K562 (cell line): ENCODE data around the gene PNMA8A. TPM values are rescaled to one million over a fixed set of nuclear protein-coding genes. Genes with fewer than 3 reads are reported as not detected.

Experiments used
- ATAC-seq: fragments of 200-7000 bp; cut with Tn5 transposase; 3 replicates; pipeline ENCODE4 v1.9.1; 2020; ENCODE audit warnings: moderate library complexity
- BruUV-seq: library from RNA; stranded (reverse); fragments of 400-500 nt; replicated peaks from 2 replicates; lab custom pipeline; 2021; lab: Mats Ljungman, UMichigan
- CTCF ChIA-PET: fragments of 300-600 bp; formaldehyde crosslinking; extraction: SDS; loops from one replicate; lab custom pipeline; 2021; ENCODE audit warnings: low intra/inter-chr PET ratio; lab: Yijun Ruan, JAX
- POLR2A ChIA-PET: fragments of 300-600, 350-650 bp; sonication (Branson Sonifier 250); formaldehyde crosslinking; extraction: SDS; loops from one replicate; lab custom pipeline; 2021; ENCODE audit warnings: antibody characterized with exemption, inconsistent platforms; lab: Yijun Ruan, JAX
- DNase-seq, 4 experiments: peaks; one replicate each; pipeline versions ENCODE4 v3.0.0 to v3.0.0-alpha.2; 2011 to 2018; ENCODE audit warnings: low spot score in 3 of 4, mixed read lengths in 3 of 4; ENCODE audit errors: extremely low read depth in 1 of 4
- FAIRE-seq: peaks from 2 replicates; lab custom pipeline; 2011; peaks lifted over from hg19 to GRCh38; lab: Jason Lieb, UNC
- H2AFZ ChIP-seq: 2 replicates; pipeline ENCODE4 v1.6.0; 2011; ENCODE audit warnings: low read depth, low read length, control low read depth, inconsistent platforms
- H3K27ac ChIP-seq: fragments of 200-600 bp; 3 replicates; pipeline ENCODE4 v1.8.0; 2011; ENCODE audit warnings: low read depth, mild to moderate bottlenecking, control low read depth, inconsistent platforms, low read length, moderate library complexity, mixed read lengths; ENCODE audit errors: extremely low read depth
- H3K27me3 ChIP-seq, 2 experiments: fragments of 300-600 bp in 1 of 2; 2 replicates in 1 of 2; 3 replicates in 1 of 2; pipeline versions ENCODE4 v1.6.0 to v1.8.0; 2011; ENCODE audit warnings: inconsistent platforms in 2 of 2, low read length in 2 of 2, mild to moderate bottlenecking in 1 of 2, mixed read lengths in 1 of 2, moderate library complexity in 1 of 2; ENCODE audit not compliant: control insufficient read depth in 2 of 2, insufficient read depth in 2 of 2
- H3K36me3 ChIP-seq: fragments of 300-600 bp; 3 replicates; pipeline ENCODE4 v1.8.0; 2011; ENCODE audit warnings: mild to moderate bottlenecking, low read length, inconsistent platforms; ENCODE audit not compliant: control insufficient read depth, insufficient read depth
- H3K4me1 ChIP-seq, 2 experiments: fragments of 200-600 bp in 1 of 2; replicated peaks in 1 of 2; 2 replicates in 1 of 2; 3 replicates in 1 of 2; pipeline versions ENCODE4 v1.5.1 to v1.8.0; 2011; ENCODE audit warnings: inconsistent platforms in 2 of 2, low read length in 2 of 2, mild to moderate bottlenecking in 1 of 2, mixed read lengths in 1 of 2, moderate library complexity in 1 of 2; ENCODE audit not compliant: control insufficient read depth in 2 of 2, insufficient read depth in 2 of 2
- H3K4me2 ChIP-seq: 2 replicates; pipeline ENCODE4 v1.6.1; 2011; ENCODE audit warnings: low read length, control low read depth, inconsistent platforms, mixed read lengths; ENCODE audit not compliant: insufficient read depth
- H3K4me3 ChIP-seq: fragments of 200-600 bp; sonication (generic), shearing (Covaris generic); 2 replicates; pipeline ENCODE4 v1.5.1; 2016; ENCODE audit warnings: control low read depth, inconsistent platforms
- H3K79me2 ChIP-seq: fragments of 200-600 bp; 3 replicates; pipeline ENCODE4 v1.8.0; 2011; ENCODE audit warnings: low read length, inconsistent platforms; ENCODE audit not compliant: control insufficient read depth, insufficient read depth
- H3K9ac ChIP-seq, 2 experiments: 2 replicates each; pipeline versions ENCODE4 v1.6.0 to v1.6.1; 2011; ENCODE audit warnings: low read depth in 2 of 2, low read length in 2 of 2, control low read depth in 1 of 2, inconsistent platforms in 1 of 2, mild to moderate bottlenecking in 1 of 2, mixed read lengths in 1 of 2; ENCODE audit not compliant: insufficient read depth in 1 of 2
- H3K9me1 ChIP-seq: one replicate; pipeline ENCODE4 v1.6.0; 2011; ENCODE audit warnings: inconsistent platforms, mild to moderate bottlenecking, low read length, moderate library complexity; ENCODE audit not compliant: control insufficient read depth, insufficient read depth
- H3K9me3 ChIP-seq: replicated peaks from 2 replicates; pipeline ENCODE4 v1.5.1; 2011; ENCODE audit warnings: low read depth, low read length, inconsistent platforms; ENCODE audit not compliant: control insufficient read depth, insufficient read depth
- H4K20me1 ChIP-seq: replicated peaks from 2 replicates; pipeline ENCODE4 v1.6.1; 2011; ENCODE audit warnings: low read length, inconsistent platforms, mixed read lengths; ENCODE audit not compliant: control insufficient read depth, insufficient read depth
- FOXA1 ChIP-seq: fragments of 450-650 bp; IDR thresholded peaks from 2 replicates; pipeline ENCODE4 v1.6.1; 2016; ENCODE audit warnings: mild to moderate bottlenecking, borderline replicate concordance
- GATAD2A ChIP-seq: fragments of 450-650 bp; IDR thresholded peaks from 2 replicates; pipeline ENCODE4 v1.6.1; 2017
- KDM1A ChIP-seq, 2 experiments: fragments of 450-650 bp; IDR thresholded peaks; 2 replicates each; pipeline ENCODE4 v1.6.1; 2016; ENCODE audit warnings: mild to moderate bottlenecking in 2 of 2
- MED1 ChIP-seq: sonication (generic); formaldehyde crosslinking; IDR thresholded peaks from 2 replicates; pipeline ENCODE4 v1.8.1; 2023; ENCODE audit warnings: missing genetic modification reagents, borderline replicate concordance
- NCOA2 ChIP-seq, 2 experiments: fragments of 450-650 bp; IDR thresholded peaks; 2 replicates each; pipeline ENCODE4 v1.6.1; 2018; ENCODE audit warnings: mild to moderate bottlenecking in 2 of 2, moderate library complexity in 1 of 2; ENCODE audit not compliant: partially characterized antibody in 2 of 2
- SRSF1 ChIP-seq: fragments of 200-400 bp; formaldehyde crosslinking; IDR thresholded peaks from 2 replicates; pipeline ENCODE4 v1.6.1; 2017; ENCODE audit warnings: mild to moderate bottlenecking, low read depth, low read length, moderate library complexity
- ZNF146 ChIP-seq: IDR thresholded peaks from one replicate; pipeline ENCODE4 v1.6.1; 2018; ENCODE audit warnings: missing compliant biosample characterization; ENCODE audit not compliant: unreplicated experiment
- ZNF398 ChIP-seq: fragments of 250-450 bp; sonication (Bioruptor Pico); IDR thresholded peaks from 2 replicates; pipeline ENCODE4 v1.8.0; 2021; ENCODE audit warnings: moderate library complexity, mild to moderate bottlenecking, inconsistent platforms
- WGBS: fragments of 100-300 bp; shearing (Covaris generic); methylation state at CpG from one replicate; pipeline ENCODE4 v1.1.6; 2016; ENCODE audit warnings: low coverage, mixed read lengths; ENCODE audit not compliant: insufficient coverage; ENCODE audit errors: missing lambda C conversion rate; 5-methylcytosine and 5-hydroxymethylcytosine counted together
- in situ Hi-C: fragments of 300-500 bp; cut with MboI; formaldehyde crosslinking; loops from 4 replicates; pipeline ENCODE4 v1.15.0; 2018; ENCODE audit warnings: inconsistent platforms, mixed read lengths
- intact Hi-C: fragments of 100-400 bp; cut with micrococcal nuclease; formaldehyde crosslinking; loops from 2 replicates; pipeline ENCODE4 v1.14.2; 2022
- polyA plus RNA-seq, 8 experiments: library from polyadenylated mRNA; depleted of rRNA in 4 of 8; stranded (reverse) in 5 of 8; unstranded in 3 of 8; fragments of >200 nt; fragmentation: Nextera tagmentation in 2 of 8; fragmentation: Illumina TruSeq in 1 of 8; extraction: Ambion mirVana in 2 of 8; extraction: Trizol in 1 of 8; gene quantifications; 2 replicates each; pipeline versions ENCODE4 v1.2.1 to v1.2.3, GENCODE V29; 2011 to 2014; ENCODE audit warnings: inconsistent platforms in 1 of 8, missing spikeins in 1 of 8
- total RNA-seq, 7 experiments: library from RNA; depleted of rRNA in 6 of 7; stranded (reverse); fragments of >200 nt in 6 of 7; fragmentation: Illumina TruSeq in 2 of 7; extraction: Trizol in 2 of 7; gene quantifications; 2 replicates each; pipeline versions ENCODE4 v1.2.1 to v1.2.3, GENCODE V29; 2011 to 2021; ENCODE audit warnings: low replicate concordance in 1 of 7
- TF ChIP-seq, protein P1 (sequence below), 2 experiments: fragments of 250-450 bp in 1 of 2; fragments of 450-650 bp in 1 of 2; sonication (Bioruptor Pico) in 1 of 2; IDR thresholded peaks; 2 replicates each; pipeline versions ENCODE4 v1.6.1 to v1.8.0; 2016 to 2021; ENCODE audit warnings: mild to moderate bottlenecking in 2 of 2, moderate library complexity in 2 of 2, missing compliant biosample characterization in 1 of 2, missing genetic modification characterization in 1 of 2

Gene PNMA8A
- total and polyA plus RNA-seq, 9 of the 15 experiments (the other 6 are each of a cell fraction or from before 2014, with no cell fraction given) = 6.6 to 23.8 (median 14.9) TPM

DNA sequence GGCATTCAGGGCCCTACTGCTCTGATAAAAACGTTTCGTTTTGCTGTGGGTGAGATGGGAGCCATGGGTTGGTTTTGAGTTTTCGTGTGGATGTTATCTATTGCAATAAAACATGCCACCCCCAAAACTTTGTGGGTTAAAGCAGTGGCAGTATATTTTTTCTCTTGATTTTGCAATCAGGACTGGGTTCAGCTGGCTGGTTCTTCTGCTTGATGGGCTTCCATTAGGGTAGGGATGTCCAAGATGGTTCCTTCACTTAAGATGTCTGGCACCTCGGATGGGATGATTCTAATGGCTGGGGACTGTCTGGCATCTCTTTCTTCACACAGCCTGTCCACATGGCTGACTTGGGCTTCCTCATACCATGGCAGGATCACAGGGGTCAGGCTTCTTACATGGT, 39.9 kb upstream of the PNMA8A start:
- ChIA-PET POLR2A (interaction anchor here (0.6 kb wide), 1 partner anchor 469 kb away, joined by 3 read pairs; no protein-coding TSS in a partner anchor), CTCF (interaction anchor here (1.4 to 5.7 kb wide), 3 partner anchors 23 to 115 kb away, joined by 3 to 115 read pairs (median 37); no protein-coding TSS in a partner anchor)
- H3K4me3 ChIP-seq = no peak overlapping the region
- no peak for DNase-seq
- H3K36me3 ChIP-seq = no peaks in the 10 kb centered on the region
- no peak overlapping the region for H2AFZ ChIP-seq
- intact Hi-C loops = no loop called here
- no peaks in the 10 kb centered on the region for H4K20me1 ChIP-seq
- no TSS peak for BruUV-seq
- H3K4me2 ChIP-seq = no peak overlapping the region
- no peaks in the 10 kb centered on the region for H3K9me1 ChIP-seq
- no peak overlapping the region for H3K27ac ChIP-seq
- H3K27me3 ChIP-seq = peaks cover 9 to 22% of the 10 kb centered on the region in 2 experiments; a peak in 3 of 5 replicates
- in situ Hi-C loops = loop anchor here (5.0 kb wide), 1 partner anchor 229 kb away; no protein-coding TSS in a partner anchor
- H3K9ac ChIP-seq = no peak overlapping the region
- 3% methylated on average over 4 of the region's 4 CpGs for WGBS
- peaks cover 0 to 8% of the 10 kb centered on the region in 2 experiments; a peak in 3 of 5 replicates for H3K4me1 ChIP-seq
- FAIRE-seq = no peak
- no peaks in the 10 kb centered on the region for H3K9me3 ChIP-seq
- no peak for ATAC-seq
- no peak for TF ChIP-seq FOXA1
- TF ChIP-seq, protein P1, sequence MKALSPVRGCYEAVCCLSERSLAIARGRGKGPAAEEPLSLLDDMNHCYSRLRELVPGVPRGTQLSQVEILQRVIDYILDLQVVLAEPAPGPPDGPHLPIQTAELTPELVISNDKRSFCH (CRISPR knock-in tag; IDR thresholded peaks at IDR 0.05) = no peak
- TF ChIP-seq, protein P1 (tag; IDR thresholded peaks at IDR 0.05) = no peak
- no peak for TF ChIP-seq KDM1A (IDR thresholded peaks at IDR 0.05)
- TF ChIP-seq ZNF146 (CRISPR knock-in tag) = no peak
- no peak for TF ChIP-seq MED1 (CRISPR knock-in tag)
- TF ChIP-seq NCOA2 (IDR thresholded peaks at IDR 0.05; ENCODE audit: partially characterized antibody in 2 of 2) = no peak
- no peak for TF ChIP-seq SRSF1
- no peak for TF ChIP-seq GATAD2A
- no peak for TF ChIP-seq ZNF398 (CRISPR knock-in tag)
- TF ChIP-seq, all 486 proteins: peak for 0
- H3K79me2 ChIP-seq = no peaks in the 10 kb centered on the region
